K562 (cell line): ENCODE data around the gene AFAP1. TPM values are rescaled to one million over a fixed set of nuclear protein-coding genes. Genes with fewer than 3 reads are reported as not detected.
A peak's percentile ranks its signal among the peaks of the same experiment; 100 is the strongest.

Source experiments
- ATAC-seq: fragments of 200-7000 bp; cut with Tn5 transposase; 3 replicates; pipeline ENCODE4 v1.9.1; 2020; ENCODE audit warnings: moderate library complexity
- BruUV-seq: library from RNA; stranded (reverse); fragments of 400-500 nt; replicated peaks from 2 replicates; lab custom pipeline; 2021; lab: Mats Ljungman, UMichigan
- CTCF ChIA-PET: fragments of 300-600 bp; formaldehyde crosslinking; extraction: SDS; loops from one replicate; lab custom pipeline; 2021; ENCODE audit warnings: low intra/inter-chr PET ratio; lab: Yijun Ruan, JAX
- POLR2A ChIA-PET: fragments of 300-600, 350-650 bp; sonication (Branson Sonifier 250); formaldehyde crosslinking; extraction: SDS; loops from one replicate; lab custom pipeline; 2021; ENCODE audit warnings: antibody characterized with exemption, inconsistent platforms; lab: Yijun Ruan, JAX
- DNase-seq, 4 experiments: peaks; one replicate each; pipeline versions ENCODE4 v3.0.0 to v3.0.0-alpha.2; 2011 to 2018; ENCODE audit warnings: low spot score in 3 of 4, mixed read lengths in 3 of 4; ENCODE audit errors: extremely low read depth in 1 of 4
- FAIRE-seq: peaks from 2 replicates; lab custom pipeline; 2011; peaks lifted over from hg19 to GRCh38; lab: Jason Lieb, UNC
- H2AFZ ChIP-seq: 2 replicates; pipeline ENCODE4 v1.6.0; 2011; ENCODE audit warnings: low read depth, low read length, control low read depth, inconsistent platforms
- H3K27ac ChIP-seq: fragments of 200-600 bp; 3 replicates; pipeline ENCODE4 v1.8.0; 2011; ENCODE audit warnings: low read depth, mild to moderate bottlenecking, control low read depth, inconsistent platforms, low read length, moderate library complexity, mixed read lengths; ENCODE audit errors: extremely low read depth
- H3K27me3 ChIP-seq, 2 experiments: fragments of 300-600 bp in 1 of 2; 2 replicates in 1 of 2; 3 replicates in 1 of 2; pipeline versions ENCODE4 v1.6.0 to v1.8.0; 2011; ENCODE audit warnings: inconsistent platforms in 2 of 2, low read length in 2 of 2, mild to moderate bottlenecking in 1 of 2, mixed read lengths in 1 of 2, moderate library complexity in 1 of 2; ENCODE audit not compliant: control insufficient read depth in 2 of 2, insufficient read depth in 2 of 2
- H3K36me3 ChIP-seq: fragments of 300-600 bp; 3 replicates; pipeline ENCODE4 v1.8.0; 2011; ENCODE audit warnings: mild to moderate bottlenecking, low read length, inconsistent platforms; ENCODE audit not compliant: control insufficient read depth, insufficient read depth
- H3K4me1 ChIP-seq, 2 experiments: fragments of 200-600 bp in 1 of 2; replicated peaks in 1 of 2; 2 replicates in 1 of 2; 3 replicates in 1 of 2; pipeline versions ENCODE4 v1.5.1 to v1.8.0; 2011; ENCODE audit warnings: inconsistent platforms in 2 of 2, low read length in 2 of 2, mild to moderate bottlenecking in 1 of 2, mixed read lengths in 1 of 2, moderate library complexity in 1 of 2; ENCODE audit not compliant: control insufficient read depth in 2 of 2, insufficient read depth in 2 of 2
- H3K4me2 ChIP-seq: 2 replicates; pipeline ENCODE4 v1.6.1; 2011; ENCODE audit warnings: low read length, control low read depth, inconsistent platforms, mixed read lengths; ENCODE audit not compliant: insufficient read depth
- H3K4me3 ChIP-seq: fragments of 200-600 bp; sonication (generic), shearing (Covaris generic); 2 replicates; pipeline ENCODE4 v1.5.1; 2016; ENCODE audit warnings: control low read depth, inconsistent platforms
- H3K79me2 ChIP-seq: fragments of 200-600 bp; 3 replicates; pipeline ENCODE4 v1.8.0; 2011; ENCODE audit warnings: low read length, inconsistent platforms; ENCODE audit not compliant: control insufficient read depth, insufficient read depth
- H3K9ac ChIP-seq, 2 experiments: 2 replicates each; pipeline versions ENCODE4 v1.6.0 to v1.6.1; 2011; ENCODE audit warnings: low read depth in 2 of 2, low read length in 2 of 2, control low read depth in 1 of 2, inconsistent platforms in 1 of 2, mild to moderate bottlenecking in 1 of 2, mixed read lengths in 1 of 2; ENCODE audit not compliant: insufficient read depth in 1 of 2
- H3K9me1 ChIP-seq: one replicate; pipeline ENCODE4 v1.6.0; 2011; ENCODE audit warnings: inconsistent platforms, mild to moderate bottlenecking, low read length, moderate library complexity; ENCODE audit not compliant: control insufficient read depth, insufficient read depth
- H3K9me3 ChIP-seq: replicated peaks from 2 replicates; pipeline ENCODE4 v1.5.1; 2011; ENCODE audit warnings: low read depth, low read length, inconsistent platforms; ENCODE audit not compliant: control insufficient read depth, insufficient read depth
- H4K20me1 ChIP-seq: replicated peaks from 2 replicates; pipeline ENCODE4 v1.6.1; 2011; ENCODE audit warnings: low read length, inconsistent platforms, mixed read lengths; ENCODE audit not compliant: control insufficient read depth, insufficient read depth
- ASH1L ChIP-seq: fragments of 450-650 bp; IDR thresholded peaks from 2 replicates; pipeline ENCODE4 v1.6.1; 2018; ENCODE audit warnings: borderline replicate concordance, mild to moderate bottlenecking, low read depth; ENCODE audit not compliant: partially characterized antibody
- BRD4 ChIP-seq: fragments of 200-600 bp; sonication (generic); IDR thresholded peaks from 2 replicates; pipeline ENCODE4 v1.6.1; 2017; ENCODE audit warnings: inconsistent platforms
- C11orf30 ChIP-seq: fragments of 450-650 bp; IDR thresholded peaks from 2 replicates; pipeline ENCODE4 v1.6.1; 2016; ENCODE audit warnings: low read depth, mild to moderate bottlenecking
- ELF2 ChIP-seq: fragments of 250-450 bp; sonication (Bioruptor Pico); IDR thresholded peaks from 2 replicates; pipeline ENCODE4 v1.5.0; 2021; ENCODE audit warnings: mild to moderate bottlenecking
- MEIS2 ChIP-seq: fragments of 450-650 bp; IDR thresholded peaks from 2 replicates; pipeline ENCODE4 v1.6.1; 2014; ENCODE audit warnings: mild to moderate bottlenecking; ENCODE audit not compliant: partially characterized antibody
- NCOA2 ChIP-seq, 2 experiments: fragments of 450-650 bp; IDR thresholded peaks; 2 replicates each; pipeline ENCODE4 v1.6.1; 2018; ENCODE audit warnings: mild to moderate bottlenecking in 2 of 2, moderate library complexity in 1 of 2; ENCODE audit not compliant: partially characterized antibody in 2 of 2
- ZC3H4 ChIP-seq: sonication (generic); formaldehyde crosslinking; IDR thresholded peaks from 2 replicates; pipeline ENCODE4 v1.9.0; 2021; ENCODE audit warnings: missing genetic modification reagents, borderline replicate concordance
- ZFX ChIP-seq: sonication (generic); formaldehyde crosslinking; IDR thresholded peaks from 2 replicates; pipeline ENCODE4 v1.8.0; 2022; ENCODE audit warnings: mild to moderate bottlenecking, missing genetic modification reagents, moderate library complexity
- ZKSCAN8 ChIP-seq: fragments of 200-800 bp; sonication (Bioruptor generic); IDR thresholded peaks from 2 replicates; pipeline ENCODE4 v1.6.1; 2016; ENCODE audit warnings: missing genetic modification characterization, missing compliant biosample characterization
- ZNF175 ChIP-seq: fragments of 200-800 bp; sonication (Bioruptor generic); IDR thresholded peaks from 2 replicates; pipeline ENCODE4 v1.6.1; 2016; ENCODE audit warnings: low read depth, mild to moderate bottlenecking, missing genetic modification characterization, missing compliant biosample characterization
- ZNF76 ChIP-seq: fragments of 250-450 bp; sonication (Bioruptor Pico); IDR thresholded peaks from 2 replicates; pipeline ENCODE4 v1.4.0; 2020; ENCODE audit warnings: mild to moderate bottlenecking, moderate library complexity, borderline replicate concordance
- ZSCAN32 ChIP-seq: fragments of 450-650 bp; formaldehyde crosslinking; IDR thresholded peaks from 2 replicates; pipeline ENCODE4 v1.4.0; 2020; ENCODE audit warnings: mild to moderate bottlenecking, moderate library complexity
- WGBS: fragments of 100-300 bp; shearing (Covaris generic); methylation state at CpG from one replicate; pipeline ENCODE4 v1.1.6; 2016; ENCODE audit warnings: low coverage, mixed read lengths; ENCODE audit not compliant: insufficient coverage; ENCODE audit errors: missing lambda C conversion rate; 5-methylcytosine and 5-hydroxymethylcytosine counted together
- in situ Hi-C: fragments of 300-500 bp; cut with MboI; formaldehyde crosslinking; loops from 4 replicates; pipeline ENCODE4 v1.15.0; 2018; ENCODE audit warnings: inconsistent platforms, mixed read lengths
- intact Hi-C: fragments of 100-400 bp; cut with micrococcal nuclease; formaldehyde crosslinking; loops from 2 replicates; pipeline ENCODE4 v1.14.2; 2022
- polyA plus RNA-seq, 8 experiments: library from polyadenylated mRNA; depleted of rRNA in 4 of 8; stranded (reverse) in 5 of 8; unstranded in 3 of 8; fragments of >200 nt; fragmentation: Nextera tagmentation in 2 of 8; fragmentation: Illumina TruSeq in 1 of 8; extraction: Ambion mirVana in 2 of 8; extraction: Trizol in 1 of 8; gene quantifications; 2 replicates each; pipeline versions ENCODE4 v1.2.1 to v1.2.3, GENCODE V29; 2011 to 2014; ENCODE audit warnings: inconsistent platforms in 1 of 8, missing spikeins in 1 of 8
- total RNA-seq, 7 experiments: library from RNA; depleted of rRNA in 6 of 7; stranded (reverse); fragments of >200 nt in 6 of 7; fragmentation: Illumina TruSeq in 2 of 7; extraction: Trizol in 2 of 7; gene quantifications; 2 replicates each; pipeline versions ENCODE4 v1.2.1 to v1.2.3, GENCODE V29; 2011 to 2021; ENCODE audit warnings: low replicate concordance in 1 of 7
- TF ChIP-seq, protein P1 (sequence below): fragments of 250-450 bp; sonication (Bioruptor Pico); IDR thresholded peaks from 2 replicates; pipeline ENCODE4 v1.5.0; 2022; ENCODE audit warnings: mild to moderate bottlenecking
- TF ChIP-seq, protein P2 (sequence below), 2 experiments: IDR thresholded peaks in 1 of 2; conservative IDR thresholded peaks in 1 of 2; 2 replicates each; pipeline ENCODE4 v1.6.1; 2016; ENCODE audit warnings: low read depth in 2 of 2, mild to moderate bottlenecking in 1 of 2, missing compliant biosample characterization in 1 of 2, missing genetic modification characterization in 1 of 2, moderate library complexity in 1 of 2
- TF ChIP-seq, protein P3 (sequence below): sonication (generic); formaldehyde crosslinking; IDR thresholded peaks from 2 replicates; pipeline ENCODE4 v1.9.0; 2022; ENCODE audit warnings: mild to moderate bottlenecking, missing genetic modification reagents

The AFAP1 gene
- total and polyA plus RNA-seq, 9 of the 15 experiments (the other 6 are each of a cell fraction or from before 2014, with no cell fraction given), result 0.07 to 0.42 (median 0.12) TPM; not detected in 1

DNA sequence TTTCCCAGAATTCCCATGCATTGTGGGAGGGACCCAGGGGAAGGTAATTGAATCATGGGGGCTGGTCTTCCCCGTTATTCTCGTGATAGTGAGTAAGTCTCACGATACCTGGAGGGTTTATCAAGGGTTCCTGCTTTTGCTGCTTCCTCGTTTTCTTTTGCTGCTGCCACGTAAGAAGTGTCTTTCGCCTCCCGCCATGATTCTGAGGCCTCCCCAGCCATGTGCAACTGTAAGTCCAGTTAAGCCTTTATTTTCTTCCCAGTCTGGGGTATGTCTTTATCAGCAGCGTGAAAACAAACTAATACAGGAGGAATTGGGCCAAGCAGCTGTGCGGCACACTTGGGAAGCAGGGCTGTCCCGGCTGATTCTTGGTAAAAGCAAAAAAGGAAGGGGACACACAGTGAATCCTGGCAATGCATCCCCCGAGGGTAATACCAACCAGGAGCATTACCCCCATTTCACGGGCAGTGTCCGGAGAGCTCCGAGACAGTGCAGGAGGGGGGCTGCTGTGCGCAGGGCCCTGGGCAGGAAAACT is 185.7 kb downstream of the AFAP1 start (continued):
- TF ChIP-seq, protein P1, sequence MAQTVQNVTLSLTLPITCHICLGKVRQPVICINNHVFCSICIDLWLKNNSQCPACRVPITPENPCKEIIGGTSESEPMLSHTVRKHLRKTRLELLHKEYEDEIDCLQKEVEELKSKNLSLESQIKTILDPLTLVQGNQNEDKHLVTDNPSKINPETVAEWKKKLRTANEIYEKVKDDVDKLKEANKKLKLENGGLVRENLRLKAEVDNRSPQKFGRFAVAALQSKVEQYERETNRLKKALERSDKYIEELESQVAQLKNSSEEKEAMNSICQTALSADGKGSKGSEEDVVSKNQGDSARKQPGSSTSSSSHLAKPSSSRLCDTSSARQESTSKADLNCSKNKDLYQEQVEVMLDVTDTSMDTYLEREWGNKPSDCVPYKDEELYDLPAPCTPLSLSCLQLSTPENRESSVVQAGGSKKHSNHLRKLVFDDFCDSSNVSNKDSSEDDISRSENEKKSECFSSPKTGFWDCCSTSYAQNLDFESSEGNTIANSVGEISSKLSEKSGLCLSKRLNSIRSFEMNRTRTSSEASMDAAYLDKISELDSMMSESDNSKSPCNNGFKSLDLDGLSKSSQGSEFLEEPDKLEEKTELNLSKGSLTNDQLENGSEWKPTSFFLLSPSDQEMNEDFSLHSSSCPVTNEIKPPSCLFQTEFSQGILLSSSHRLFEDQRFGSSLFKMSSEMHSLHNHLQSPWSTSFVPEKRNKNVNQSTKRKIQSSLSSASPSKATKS (CRISPR knock-in tag), result no peak

DNA sequence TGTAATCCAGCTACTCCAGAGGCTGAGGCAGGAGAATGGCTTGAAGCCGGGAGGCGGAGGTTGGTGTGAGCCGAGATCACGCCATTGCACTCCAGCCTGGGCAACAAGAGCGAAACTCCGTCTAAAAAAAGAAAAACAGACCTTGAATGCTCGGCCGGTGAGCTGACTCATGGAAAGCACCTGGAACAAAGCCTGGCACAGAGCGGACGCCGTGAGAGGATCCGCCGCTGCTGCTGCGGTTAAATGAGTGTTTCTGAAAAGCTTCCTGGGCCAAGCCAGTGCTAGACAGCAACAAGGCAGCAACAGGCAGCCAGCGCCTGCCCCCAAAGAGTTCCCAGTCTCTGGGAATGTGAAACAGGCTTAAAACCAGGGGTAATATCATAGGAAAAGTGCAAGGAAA is 186.4 kb downstream of the AFAP1 start:
- DNase-seq (no peak), FAIRE-seq (no peak), ATAC-seq (no peak)
- BruUV-seq, result no TSS peak
- Histone ChIP-seq H3K4me2 (peak overlapping the region; percentile 83; the same call in 1 of the 2 replicates), H3K9me3 (no peaks in the 10 kb centered on the region), H3K27me3 (peaks cover 2 to 13% of the 10 kb centered on the region in 2 experiments; a peak in 4 of 5 replicates), H3K27ac (no peak overlapping the region), H2AFZ (no peak overlapping the region), H3K36me3 (no peaks in the 10 kb centered on the region), H3K9me1 (no peaks in the 10 kb centered on the region), H3K4me3 (no peak overlapping the region), H4K20me1 (no peaks in the 10 kb centered on the region; the same call in none of the 2 replicates), H3K4me1 (peaks cover 5 to 31% of the 10 kb centered on the region in 2 experiments; a peak in 3 of 5 replicates), H3K9ac (no peak overlapping the region), H3K79me2 (peaks cover 43% of the 10 kb centered on the region)
- 57% methylated on average over 12 of the region's 15 CpGs for WGBS
- ChIA-PET POLR2A (interaction anchor here (1.5 kb wide), 1 partner anchor 10 kb away, joined by 4 read pairs; no protein-coding TSS in a partner anchor), CTCF (no interaction called here)
- intact Hi-C loops (no loop called here), in situ Hi-C loops (no loop called here)
- TF ChIP-seq ZFX (CRISPR knock-in tag) (no peak), BRD4 (no peak), NCOA2 (IDR thresholded peaks at IDR 0.05; ENCODE audit: partially characterized antibody in 2 of 2) (no peak), ZKSCAN8 (CRISPR knock-in tag) (no peak), MEIS2 (no peak), ASH1L (no peak), ZC3H4 (CRISPR knock-in tag) (no peak), ELF2 (CRISPR knock-in tag) (no peak), C11orf30 (no peak), ZNF175 (no peak), ZNF76 (no peak), ZSCAN32 (CRISPR knock-in tag) (no peak)
- TF ChIP-seq, protein P2, sequence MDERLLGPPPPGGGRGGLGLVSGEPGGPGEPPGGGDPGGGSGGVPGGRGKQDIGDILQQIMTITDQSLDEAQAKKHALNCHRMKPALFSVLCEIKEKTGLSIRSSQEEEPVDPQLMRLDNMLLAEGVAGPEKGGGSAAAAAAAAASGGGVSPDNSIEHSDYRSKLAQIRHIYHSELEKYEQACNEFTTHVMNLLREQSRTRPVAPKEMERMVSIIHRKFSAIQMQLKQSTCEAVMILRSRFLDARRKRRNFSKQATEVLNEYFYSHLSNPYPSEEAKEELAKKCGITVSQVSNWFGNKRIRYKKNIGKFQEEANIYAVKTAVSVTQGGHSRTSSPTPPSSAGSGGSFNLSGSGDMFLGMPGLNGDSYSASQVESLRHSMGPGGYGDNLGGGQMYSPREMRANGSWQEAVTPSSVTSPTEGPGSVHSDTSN (CRISPR knock-in tag; IDR thresholded peaks at IDR 0.05; ENCODE audit: low read depth), result no peak
- TF ChIP-seq, protein P2 (tag; conservative IDR thresholded peaks at IDR 0.05; ENCODE audit: low read depth), result no peak
- TF ChIP-seq, protein P3, sequence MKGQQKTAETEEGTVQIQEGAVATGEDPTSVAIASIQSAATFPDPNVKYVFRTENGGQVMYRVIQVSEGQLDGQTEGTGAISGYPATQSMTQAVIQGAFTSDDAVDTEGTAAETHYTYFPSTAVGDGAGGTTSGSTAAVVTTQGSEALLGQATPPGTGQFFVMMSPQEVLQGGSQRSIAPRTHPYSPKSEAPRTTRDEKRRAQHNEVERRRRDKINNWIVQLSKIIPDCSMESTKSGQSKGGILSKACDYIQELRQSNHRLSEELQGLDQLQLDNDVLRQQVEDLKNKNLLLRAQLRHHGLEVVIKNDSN (CRISPR knock-in tag), result no peak
